ENCODE results near the gene CBLN1.
"Not testable (repeated sequence)": the region's sequence is repeated elsewhere in the genome, so short reads cannot be mapped to it uniquely, and the experiment has no call there.

CBLN1 gene

DNA sequence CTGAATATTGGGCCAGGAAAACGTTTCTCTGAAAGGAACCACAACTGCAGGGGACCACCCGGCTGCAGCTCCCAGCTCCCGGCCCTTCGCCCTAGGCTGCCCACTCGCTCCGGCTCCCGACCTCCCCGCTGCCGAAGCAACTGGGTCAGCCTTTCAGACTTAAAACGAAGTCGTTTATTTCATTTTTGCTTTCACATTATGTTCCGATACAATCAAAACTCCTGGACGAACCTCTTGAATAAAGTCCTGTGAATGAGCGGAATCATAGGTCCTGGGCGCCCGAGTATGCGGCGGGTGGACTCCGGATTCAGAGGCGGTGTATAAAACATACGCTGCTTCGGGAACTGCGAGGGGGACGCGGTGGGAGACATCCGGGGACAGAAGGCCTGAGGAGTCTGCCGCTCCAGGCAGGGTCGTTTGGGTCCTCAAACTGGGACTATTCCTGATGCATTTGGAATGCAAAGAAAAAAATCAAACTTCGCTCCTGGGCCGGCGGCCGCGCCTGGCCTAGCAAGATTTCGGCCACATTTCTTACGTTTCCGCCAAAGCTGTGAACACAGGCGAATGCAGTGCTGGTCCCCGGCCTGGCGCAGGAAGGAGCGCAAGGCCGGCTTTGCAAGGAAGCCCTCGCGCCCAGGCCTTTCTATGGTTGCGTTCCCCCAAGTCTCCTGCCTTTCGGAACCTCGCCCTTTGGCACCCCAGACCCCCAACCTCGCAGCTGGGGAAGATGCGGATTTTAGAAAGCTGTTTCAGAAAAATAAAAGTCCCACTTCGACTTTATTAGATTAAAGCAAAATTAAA is 3.7 kb downstream of the CBLN1 start:
- no peak for DNase-seq (ENCODE audit: low spot score)

DNA sequence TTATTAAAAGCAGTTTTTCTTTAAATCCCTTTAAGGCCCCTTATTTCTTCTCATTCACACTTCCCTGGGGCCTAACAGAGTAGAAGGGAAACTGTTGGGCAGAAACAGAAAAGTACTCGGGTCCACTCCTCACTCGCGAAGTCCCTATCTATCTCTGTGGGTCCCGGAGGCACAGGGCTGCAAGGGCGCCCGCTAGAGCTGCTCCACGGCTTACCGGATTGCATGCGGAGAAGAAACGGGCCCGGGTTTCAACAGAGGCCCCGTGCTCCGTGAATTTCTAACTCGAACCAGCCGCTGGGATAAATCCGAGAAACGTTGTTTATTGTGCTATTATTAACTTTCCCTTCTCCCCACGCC is 4.3 kb downstream of the CBLN1 start:
- no peak for DNase-seq (ENCODE audit: low spot score)

DNA sequence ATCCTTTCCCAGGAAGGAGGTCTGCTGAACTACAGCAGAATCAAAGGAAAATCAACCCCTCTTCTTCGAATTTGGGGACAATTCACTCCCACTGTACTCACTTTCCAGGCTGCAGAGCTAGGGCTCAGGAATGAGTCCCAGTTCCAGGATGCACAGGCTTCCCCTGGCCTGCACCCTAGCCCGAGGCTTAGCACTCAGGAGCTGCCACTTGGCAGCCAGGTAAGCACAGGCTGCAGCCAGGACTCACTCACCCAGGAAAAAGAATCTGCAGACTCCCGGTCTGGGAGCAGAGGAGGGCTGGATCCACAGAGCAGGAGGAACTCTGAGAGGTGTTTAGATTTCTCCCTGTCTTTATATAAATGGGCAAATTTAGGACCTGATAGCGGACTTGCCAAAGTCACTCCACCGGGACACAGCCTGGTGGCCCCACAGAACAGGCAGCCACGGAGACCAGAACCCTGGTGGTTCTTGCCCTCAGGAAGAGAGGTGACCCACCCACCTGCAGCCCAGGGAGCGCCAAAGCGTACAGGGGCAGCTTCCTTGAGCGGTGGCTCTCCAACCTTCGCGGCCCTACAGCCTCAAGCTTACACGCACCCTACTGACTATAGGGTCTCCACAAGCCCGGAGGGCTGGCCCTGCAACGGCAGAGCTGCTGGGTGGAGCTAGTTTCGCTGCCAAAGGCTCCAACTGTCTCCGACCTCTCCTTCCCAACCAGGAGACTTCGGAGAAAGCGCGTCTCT is 4.8 kb downstream of the CBLN1 start:
- no peak for DNase-seq (ENCODE audit: low spot score)

DNA sequence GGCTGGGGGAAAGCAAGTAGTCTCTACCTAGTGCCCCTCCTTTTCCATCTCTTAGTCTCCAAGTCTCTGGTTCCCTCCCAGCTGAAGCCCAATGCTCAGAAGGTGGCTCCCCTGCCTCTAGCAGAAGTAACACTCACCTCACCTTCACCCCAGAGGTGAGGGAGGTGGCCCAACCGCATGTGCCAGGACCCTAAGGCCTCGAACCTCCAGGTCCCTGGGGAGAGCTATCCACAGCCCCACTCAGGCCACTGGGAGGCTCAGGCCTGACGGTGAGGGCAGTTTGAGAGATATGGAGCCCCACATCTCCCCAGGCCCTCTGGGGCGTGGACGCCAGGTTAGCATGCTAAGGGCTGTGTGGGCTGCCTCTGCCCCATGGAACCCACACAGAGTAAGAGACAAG is 5.8 kb downstream of the CBLN1 start:
- DNase-seq (ENCODE audit: low spot score): no peak

DNA sequence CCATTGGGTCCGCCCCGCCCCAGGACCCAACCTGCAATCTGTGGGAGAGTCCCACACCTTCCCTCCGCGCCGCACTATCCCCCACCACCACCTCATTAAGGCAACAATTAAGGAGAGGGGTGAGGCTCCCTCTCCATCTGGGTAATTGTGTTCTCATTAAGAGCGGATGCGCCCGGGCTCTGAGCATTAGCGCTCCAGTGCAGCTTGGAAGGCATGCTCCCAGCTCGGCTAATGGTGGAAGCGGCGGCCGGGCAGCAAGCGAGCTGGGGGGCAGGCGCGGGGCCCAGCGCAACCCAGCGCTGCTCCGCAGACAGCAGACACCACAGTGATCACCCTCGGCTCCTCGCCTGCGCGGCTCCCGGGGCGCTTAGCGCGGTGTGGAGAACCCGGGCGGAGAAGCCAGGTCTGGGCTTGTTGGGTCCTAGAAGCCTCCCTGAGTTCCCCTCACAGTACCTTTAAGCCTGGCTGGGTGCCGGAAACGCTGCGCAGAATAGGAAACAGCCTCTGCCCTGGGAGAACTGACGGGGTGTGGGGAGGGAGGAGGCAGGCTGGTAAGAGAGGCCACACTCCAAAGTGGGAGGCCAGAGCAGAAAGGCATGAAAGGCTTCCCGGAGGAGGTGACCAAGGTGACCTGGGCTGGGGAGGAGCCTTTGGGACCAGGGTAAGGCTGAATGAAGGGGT is 6.4 kb downstream of the CBLN1 start:
- no peak for DNase-seq (ENCODE audit: low spot score)

DNA sequence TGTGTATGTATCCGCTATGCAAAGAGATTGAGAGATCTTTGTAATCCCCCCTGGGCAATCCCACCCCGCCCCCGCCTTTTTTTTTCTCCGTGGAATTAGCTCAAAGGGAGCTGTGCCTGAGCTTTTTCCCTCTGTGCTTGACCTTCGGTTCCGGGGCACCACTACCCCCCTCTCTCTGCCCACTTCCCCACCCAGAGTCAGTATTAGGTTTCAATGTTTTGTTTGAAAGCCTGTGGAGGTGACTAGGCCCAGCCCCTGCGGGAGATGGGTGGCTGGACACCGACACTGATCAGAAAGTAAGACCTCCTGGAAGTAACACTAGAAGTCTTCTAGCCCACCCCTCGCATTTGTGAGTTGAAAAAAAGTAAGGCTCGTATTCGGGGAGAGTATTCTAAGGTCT is 7.0 kb downstream of the CBLN1 start:
- DNase-seq (ENCODE audit: low spot score): no peak

DNA sequence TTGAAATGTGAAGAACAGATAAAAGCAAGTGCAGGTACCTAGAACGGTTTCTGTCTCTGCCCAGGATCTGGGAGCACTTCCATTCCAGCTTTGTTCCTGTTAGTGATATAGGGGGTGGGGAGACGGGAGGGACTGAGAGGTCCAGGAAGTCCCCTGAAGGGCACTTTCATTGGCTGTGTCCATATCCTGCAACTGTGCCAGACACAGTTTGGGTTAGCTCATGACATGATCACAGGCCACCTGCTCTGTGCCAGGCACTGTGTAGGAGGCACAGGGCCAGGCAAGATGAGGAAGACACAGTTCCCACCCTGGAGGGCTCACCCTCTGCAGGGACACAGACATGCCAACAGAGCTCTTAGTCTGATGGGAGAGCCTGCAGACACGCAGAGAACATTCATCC is 7.9 kb downstream of the CBLN1 start:
- DNase-seq (ENCODE audit: low spot score): no peak

DNA sequence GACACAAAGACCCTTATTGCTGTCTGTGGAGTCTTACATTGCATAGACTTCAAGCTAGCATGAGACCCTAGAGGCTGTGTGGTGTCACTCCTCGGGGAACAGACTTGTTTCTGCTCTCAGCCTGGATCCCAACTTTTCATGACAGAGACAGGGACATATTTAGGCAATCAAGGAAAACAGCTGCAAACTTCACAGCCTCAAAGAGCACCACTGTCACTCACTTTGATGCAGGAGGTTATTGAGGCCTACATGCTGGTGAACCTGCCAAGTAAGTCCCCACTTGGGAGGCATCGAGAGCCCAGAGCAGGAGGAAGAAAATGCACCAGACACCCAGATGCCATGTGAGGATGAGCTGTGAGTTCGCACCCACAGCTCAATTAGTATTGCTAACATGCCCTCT is 10.3 kb downstream of the CBLN1 start:
- DNase-seq (ENCODE audit: low spot score): no peak

DNA sequence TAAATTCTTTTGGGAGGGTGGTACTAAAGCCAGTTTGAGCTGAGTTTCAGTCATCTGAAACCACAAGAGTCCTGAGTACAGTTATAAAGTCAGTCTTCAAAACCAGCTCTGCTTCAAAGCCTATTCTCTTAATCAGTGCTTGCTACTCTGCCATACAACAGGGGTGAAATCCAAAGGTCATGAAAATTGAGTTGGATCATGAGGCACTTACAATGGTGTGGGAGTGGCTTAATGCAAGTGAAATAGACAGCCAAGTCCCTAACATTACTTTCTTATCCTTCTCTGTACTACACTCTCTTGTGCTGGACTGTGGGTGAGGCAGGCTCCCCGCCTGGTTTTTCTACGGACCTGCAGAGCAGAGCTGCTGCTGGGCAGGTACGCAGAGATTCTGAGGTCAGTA is 12.4 kb downstream of the CBLN1 start:
- DNase-seq (ENCODE audit: low spot score): no peak

DNA sequence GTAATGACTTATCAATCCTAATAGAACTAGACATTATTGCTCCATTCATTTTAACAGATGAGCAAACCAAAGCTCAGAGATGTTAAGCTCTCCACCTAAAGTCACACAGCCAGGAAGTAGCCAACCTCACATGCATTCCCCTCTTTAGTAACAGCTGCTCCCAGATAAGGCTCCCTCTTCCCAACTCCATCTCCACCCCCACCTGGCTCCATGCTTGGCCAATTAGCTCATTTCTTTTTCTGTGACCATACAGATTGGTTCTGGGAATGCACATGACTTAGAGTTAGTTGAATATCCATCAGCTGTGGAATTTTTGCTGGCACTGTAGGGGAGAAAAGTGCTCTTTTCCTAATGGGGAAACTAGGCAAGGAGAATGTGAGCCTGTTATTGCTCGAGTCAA is 13.0 kb downstream of the CBLN1 start:
- DNase-seq (ENCODE audit: low spot score): no peak

DNA sequence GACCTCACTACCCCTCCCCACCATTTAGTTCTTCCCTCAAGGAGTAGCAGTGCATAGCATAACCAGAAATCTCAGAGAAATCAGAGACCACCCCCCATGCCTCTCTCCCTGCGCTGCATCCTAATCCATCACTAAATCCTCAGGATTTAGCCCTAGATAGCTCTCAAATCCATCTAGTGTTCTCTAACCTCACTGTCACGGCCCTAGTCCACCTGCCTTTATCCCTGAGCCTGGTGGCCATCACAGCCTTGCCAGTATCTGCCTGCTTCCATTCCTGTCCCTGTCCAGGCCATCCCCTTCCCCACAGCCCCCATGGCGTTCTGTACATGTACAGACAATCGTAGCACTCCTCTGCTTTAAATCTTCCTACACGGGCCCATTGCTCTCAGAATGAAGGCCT is 19.1 kb downstream of the CBLN1 start:
- no peak for DNase-seq (ENCODE audit: low spot score)

DNA sequence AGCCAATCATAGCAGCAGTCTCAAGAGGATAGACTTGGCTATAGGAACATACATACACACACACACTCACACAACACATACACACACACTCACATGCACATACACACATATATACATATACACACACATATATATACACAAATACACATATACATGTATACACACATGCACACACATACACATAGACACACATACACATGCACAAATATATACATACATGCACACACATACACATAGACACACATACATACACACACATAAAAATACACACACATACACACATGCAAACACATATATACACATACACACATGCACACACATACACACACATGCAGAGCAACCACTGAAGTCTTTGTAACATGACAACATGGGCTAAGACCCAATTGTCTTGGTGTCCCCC is 19.7 kb downstream of the CBLN1 start:
- no peak for DNase-seq (ENCODE audit: low spot score)

DNA sequence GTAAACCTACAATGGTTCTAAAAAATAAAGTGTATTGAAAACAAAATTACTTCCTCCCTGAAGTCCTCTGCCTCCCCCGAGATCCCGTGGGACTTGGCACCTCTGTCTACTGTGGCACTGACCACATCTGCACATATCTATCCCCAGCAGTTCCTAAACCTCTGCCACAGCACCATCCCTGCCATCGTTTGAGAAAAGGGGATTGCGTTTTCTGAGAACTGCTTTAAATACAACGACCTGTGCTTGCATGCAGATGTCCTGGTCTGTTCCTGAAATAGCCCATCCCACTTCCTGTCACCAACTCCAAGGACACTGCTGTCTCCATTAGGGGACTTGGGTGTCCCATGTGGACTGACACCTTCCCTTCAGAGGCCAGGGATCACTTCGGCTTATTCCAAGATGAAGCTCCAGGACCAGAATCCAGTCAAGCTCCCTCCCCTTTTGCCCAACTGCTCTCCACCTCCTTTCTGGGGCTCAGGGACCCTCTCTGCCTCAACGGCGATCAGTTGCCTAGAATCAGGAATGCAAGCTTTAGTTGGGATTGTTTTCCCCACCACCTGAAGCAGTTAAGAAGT is 20.6 kb downstream of the CBLN1 start:
- no peak for DNase-seq (ENCODE audit: low spot score)

DNA sequence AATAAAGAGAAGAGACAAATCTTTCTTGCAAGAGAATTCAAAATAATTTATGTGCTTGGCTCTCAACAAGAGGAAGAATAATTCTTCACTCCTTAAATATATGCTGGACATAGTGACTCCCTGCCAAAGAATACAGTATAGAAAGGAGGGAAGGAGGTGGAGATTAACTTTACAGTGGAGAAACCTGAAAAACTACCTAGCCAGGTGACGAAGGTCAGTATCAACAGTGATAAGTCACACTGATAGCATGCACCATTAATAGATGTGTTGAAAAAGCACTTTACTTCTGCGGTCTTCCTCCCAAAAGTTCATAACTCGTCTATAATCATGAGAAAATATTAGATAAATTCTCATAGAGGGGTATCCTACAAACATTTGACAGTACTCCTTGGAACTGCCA is 21.4 kb downstream of the CBLN1 start:
- no peak for DNase-seq (ENCODE audit: low spot score)

DNA sequence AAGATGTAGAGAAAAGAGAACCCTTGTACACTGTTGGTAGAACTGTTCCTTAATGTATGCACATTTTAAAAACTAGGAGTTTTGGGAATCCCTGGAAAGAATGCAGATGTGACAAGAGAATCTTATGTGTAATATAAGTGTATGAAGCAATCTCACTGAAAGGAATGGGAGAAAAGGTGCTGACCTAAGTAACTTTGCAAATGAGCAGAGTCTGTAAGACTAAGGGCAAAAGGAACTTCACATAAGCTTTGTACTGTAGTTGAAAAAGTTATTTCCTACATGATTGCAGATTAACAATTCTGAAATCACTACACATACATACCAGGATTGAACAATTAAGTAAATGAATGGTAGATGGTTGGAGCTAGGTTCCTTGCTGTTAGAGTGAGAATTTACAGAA is 22.3 kb downstream of the CBLN1 start:
- no peak for DNase-seq (ENCODE audit: low spot score)

DNA sequence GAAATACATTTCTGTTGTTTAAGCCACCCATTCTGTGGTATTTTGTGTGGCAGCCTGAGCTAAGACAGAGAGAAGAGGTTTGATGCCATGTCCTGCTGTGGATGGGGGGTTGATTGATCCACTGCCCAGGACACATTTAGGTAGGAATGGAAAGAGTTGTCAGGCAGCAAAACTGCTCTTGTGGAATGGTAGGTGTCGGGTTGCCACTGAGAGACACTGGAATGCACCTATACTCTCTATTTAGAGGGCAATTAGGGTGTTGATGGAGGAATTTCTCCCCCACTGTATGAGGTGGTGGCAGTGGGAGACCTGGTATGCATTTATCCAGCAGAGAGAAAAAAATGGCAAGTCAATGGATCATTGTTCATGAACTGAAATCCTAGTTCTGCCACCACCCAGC is 30.9 kb downstream of the CBLN1 start:
- DNase-seq (ENCODE audit: low spot score): no peak

DNA sequence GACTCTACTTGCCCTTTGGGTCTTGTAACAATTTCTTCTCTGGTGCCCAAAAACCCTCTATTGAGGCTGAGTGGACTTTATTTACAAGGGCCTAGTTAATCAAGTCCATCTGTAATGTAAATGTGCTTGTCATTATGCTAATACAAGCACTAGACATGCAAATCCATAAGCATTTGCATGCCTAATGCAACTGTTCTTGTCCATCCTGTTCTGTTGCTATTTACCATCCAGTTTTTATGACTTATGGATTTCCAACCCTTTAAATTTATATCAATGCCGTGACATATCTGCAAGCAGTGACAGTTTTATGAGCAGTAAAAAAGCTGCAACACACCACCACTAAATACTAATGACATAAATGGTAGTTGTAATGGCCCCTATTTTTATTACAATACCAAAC is 33.4 kb downstream of the CBLN1 start:
- DNase-seq (ENCODE audit: low spot score): no peak

DNA sequence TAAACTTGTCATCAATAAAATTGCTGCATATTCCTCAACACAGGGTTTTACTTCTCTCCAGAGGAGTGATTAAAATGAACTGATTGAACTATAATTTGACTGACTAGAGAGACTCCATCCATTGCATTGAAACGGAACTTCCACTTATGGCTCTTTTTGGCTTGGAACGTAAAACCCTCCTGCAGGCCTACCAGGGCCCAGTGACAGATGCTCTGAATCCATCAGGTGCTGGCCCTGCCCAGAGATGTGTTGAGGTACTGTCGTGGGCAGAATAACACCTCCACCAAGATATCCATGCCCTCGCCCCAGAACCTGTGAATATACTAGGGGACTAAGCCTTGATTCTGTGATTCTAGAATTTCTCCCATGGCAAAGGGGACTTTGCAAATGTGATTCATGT is 45.4 kb downstream of the CBLN1 start:
- no peak for DNase-seq (ENCODE audit: low spot score)

DNA sequence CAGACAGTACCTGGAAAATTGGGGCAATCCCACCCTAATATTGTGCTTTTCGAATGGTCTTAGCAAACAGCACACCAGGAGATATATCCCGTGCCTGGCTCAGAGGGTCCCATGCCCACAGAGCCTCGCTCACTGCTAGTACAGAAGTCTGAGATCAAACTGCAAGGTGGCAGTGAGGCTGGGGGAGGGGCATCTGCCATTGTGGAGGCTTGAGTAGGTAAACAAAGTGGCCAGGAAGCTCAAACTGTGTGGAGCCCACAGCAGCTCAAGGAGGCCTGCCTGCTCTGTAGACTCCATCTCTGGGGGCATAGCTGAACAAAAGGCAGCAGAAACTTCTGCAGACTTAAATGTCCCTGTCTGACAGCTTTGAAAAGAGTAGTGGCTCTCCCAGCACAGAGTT is 53.3 kb downstream of the CBLN1 start:
- DNase-seq (ENCODE audit: low spot score): not testable (repeated sequence)

Measured in Ammon's horn (tissue), 1 donor.